ENCODE results near the gene GET3.

Gene GET3

DNA sequence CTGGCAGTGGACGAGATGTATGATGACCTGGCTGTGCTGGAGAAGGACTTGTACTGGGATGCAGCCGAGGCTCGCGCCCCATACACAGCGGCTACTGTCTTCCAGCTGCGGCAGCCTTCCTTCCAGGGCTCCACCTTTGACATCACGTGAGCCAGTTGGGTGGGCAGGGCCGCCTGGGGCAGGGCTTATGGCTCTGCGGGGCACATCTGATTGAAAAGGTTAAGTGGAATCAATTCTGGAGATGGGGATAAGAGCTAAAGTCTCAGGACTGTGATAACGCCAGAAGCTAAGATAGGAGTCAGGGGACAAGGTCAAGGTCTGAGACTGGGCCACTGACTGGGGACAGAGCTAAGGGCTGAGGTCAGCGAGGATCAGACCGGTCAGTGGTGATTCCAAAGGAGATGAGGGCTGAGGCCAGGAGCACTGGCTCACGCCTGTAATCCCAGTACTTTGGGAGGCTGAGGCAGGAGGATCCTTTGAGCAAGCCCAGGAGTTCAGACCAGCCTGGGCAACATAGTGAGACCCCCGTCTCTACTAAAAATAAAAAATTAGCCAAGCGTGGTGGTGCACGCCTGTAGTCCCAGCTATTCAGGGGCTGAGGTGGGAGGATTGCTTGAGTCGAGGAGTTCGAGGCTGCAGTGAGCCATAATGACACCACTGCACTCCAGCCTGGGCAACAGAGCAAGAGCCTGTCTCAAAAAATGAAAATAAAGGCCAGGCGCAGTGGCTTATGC is 19.0 kb downstream of the GET3 start:
- H3K36me3 ChIP-seq (replicated peaks; ENCODE audit: insufficient read depth, low read length) = no peaks in the 10 kb centered on the region
- H3K9me2 ChIP-seq (replicated peaks; ENCODE audit: insufficient read depth, low read length) = no peaks in the 10 kb centered on the region
- no peak for DNase-seq
- no peak overlapping the region for H3K4me2 ChIP-seq (ENCODE audit: low read depth, low read length)
- no peaks in the 10 kb centered on the region for H3K79me2 ChIP-seq (ENCODE audit: low read length)
- no peak for TF ChIP-seq EZH2phosphoT487 (IDR thresholded peaks at IDR 0.05; ENCODE audit: low read length)
- no peak overlapping the region for H3K9ac ChIP-seq (ENCODE audit: low read length)
- peaks cover 45% of the 10 kb centered on the region for H3K27me3 ChIP-seq (replicated peaks; ENCODE audit: insufficient read depth, low read length)
- H3K4me1 ChIP-seq (ENCODE audit: low read length) = no peaks in the 10 kb centered on the region
- H3K4me3 ChIP-seq (ENCODE audit: low read length) = no peak overlapping the region
- no peaks in the 10 kb centered on the region for H3K9me3 ChIP-seq (replicated peaks; ENCODE audit: insufficient read depth, low read length)
- no peaks in the 10 kb centered on the region for H4K20me1 ChIP-seq (ENCODE audit: insufficient read depth, low read length)
- no peak overlapping the region for H2AFZ ChIP-seq (ENCODE audit: low read length)
- no peaks in the 10 kb centered on the region for H3F3A ChIP-seq (ENCODE audit: insufficient read depth, low read length)
- H3K27ac ChIP-seq (ENCODE audit: low read length) = no peak overlapping the region

DNA sequence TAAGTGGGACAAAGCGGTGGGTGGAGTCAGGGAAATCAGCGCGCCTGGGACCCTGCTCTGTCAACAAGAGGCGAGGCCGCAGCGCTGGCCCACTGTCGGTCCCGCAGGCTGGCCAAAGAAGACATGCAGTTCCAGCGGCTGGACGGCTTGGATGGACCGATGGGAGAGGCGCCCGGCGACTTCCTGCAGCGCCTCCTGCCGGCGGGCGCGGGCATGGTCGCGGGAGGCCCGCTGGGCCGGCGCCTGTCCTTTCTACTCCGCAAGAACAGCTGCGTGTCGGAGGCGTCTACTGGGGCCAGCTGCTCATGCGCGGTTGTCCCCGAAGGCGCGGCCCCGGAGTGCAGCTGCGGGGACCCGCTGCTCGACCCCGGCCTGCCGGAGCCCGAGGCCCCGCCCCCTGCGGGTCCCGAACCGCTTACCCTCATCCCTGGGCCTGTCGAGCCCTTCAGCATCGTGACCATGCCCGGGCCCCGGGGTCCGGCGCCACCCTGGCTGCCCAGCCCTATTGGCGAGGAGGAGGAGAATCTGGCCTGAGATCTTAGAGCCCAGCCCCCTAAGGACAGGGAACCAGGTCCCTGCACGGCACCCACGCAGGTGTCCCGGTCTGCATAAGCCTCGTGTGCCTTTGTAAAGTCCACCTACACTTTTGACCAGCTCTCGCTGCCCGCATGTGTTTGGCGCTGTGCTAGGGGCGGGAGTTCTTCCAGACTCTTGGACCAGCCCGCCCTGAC is 20.4 kb downstream of the GET3 start:
- Histone ChIP-seq H3K27me3 (replicated peaks; ENCODE audit: insufficient read depth, low read length) (peaks cover 33% of the 10 kb centered on the region), H2AFZ (ENCODE audit: low read length) (peak overlapping the region; percentile 71), H3F3A (ENCODE audit: insufficient read depth, low read length) (no peaks in the 10 kb centered on the region), H3K9ac (ENCODE audit: low read length) (no peak overlapping the region; the same call in 1 of the 2 replicates), H3K79me2 (ENCODE audit: low read length) (no peaks in the 10 kb centered on the region), H3K27ac (ENCODE audit: low read length) (no peak overlapping the region), H3K9me3 (replicated peaks; ENCODE audit: insufficient read depth, low read length) (no peaks in the 10 kb centered on the region), H3K36me3 (replicated peaks; ENCODE audit: insufficient read depth, low read length) (no peaks in the 10 kb centered on the region), H3K4me1 (ENCODE audit: low read length) (no peaks in the 10 kb centered on the region), H3K9me2 (replicated peaks; ENCODE audit: insufficient read depth, low read length) (no peaks in the 10 kb centered on the region), H4K20me1 (ENCODE audit: insufficient read depth, low read length) (no peaks in the 10 kb centered on the region), H3K4me2 (ENCODE audit: low read depth, low read length) (peak overlapping the region; percentile 95), H3K4me3 (ENCODE audit: low read length) (peak overlapping the region; percentile 58)
- TF ChIP-seq CTCF (IDR thresholded peaks at IDR 0.05; ENCODE audit: low read length) (peak; percentile 71), EZH2 (optimal IDR thresholded peaks at IDR 0.05; ENCODE audit: low read depth, low read length) (no peak), EZH2phosphoT487 (IDR thresholded peaks at IDR 0.05; ENCODE audit: low read length) (no peak)
- DNase-seq = peak; percentile 40

DNA sequence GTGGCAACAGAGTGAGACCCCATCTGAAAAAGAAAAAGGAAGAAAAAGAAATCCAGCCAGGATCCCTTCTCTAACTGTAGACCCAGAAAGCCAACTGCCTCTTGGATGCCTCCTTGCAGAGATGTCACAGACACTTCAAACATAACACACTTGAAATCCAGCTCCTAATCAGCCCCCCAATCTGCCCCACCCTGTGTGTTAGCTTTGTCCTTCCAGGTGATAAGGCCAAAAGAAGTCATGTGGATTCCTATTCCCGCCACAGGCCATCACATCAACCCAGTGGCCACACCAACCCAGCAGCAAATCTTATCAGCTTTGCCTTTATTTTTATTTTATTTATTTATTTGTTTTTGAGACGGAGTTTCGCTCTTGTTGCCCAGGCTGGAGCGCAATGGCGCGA is 22.4 kb downstream of the GET3 start:
- H2AFZ ChIP-seq (ENCODE audit: low read length) = no peak overlapping the region
- no peaks in the 10 kb centered on the region for H3K9me2 ChIP-seq (replicated peaks; ENCODE audit: insufficient read depth, low read length)
- no peak overlapping the region for H3K27ac ChIP-seq (ENCODE audit: low read length)
- no peak overlapping the region for H3K4me2 ChIP-seq (ENCODE audit: low read depth, low read length)
- peaks cover 16% of the 10 kb centered on the region for H3K27me3 ChIP-seq (replicated peaks; ENCODE audit: insufficient read depth, low read length)
- H3K4me1 ChIP-seq (ENCODE audit: low read length) = no peaks in the 10 kb centered on the region
- H3K9me3 ChIP-seq (replicated peaks; ENCODE audit: insufficient read depth, low read length) = no peaks in the 10 kb centered on the region
- H3K79me2 ChIP-seq (ENCODE audit: low read length) = no peaks in the 10 kb centered on the region
- no peak for DNase-seq
- H3F3A ChIP-seq (ENCODE audit: insufficient read depth, low read length) = no peaks in the 10 kb centered on the region
- H3K9ac ChIP-seq (ENCODE audit: low read length) = no peak overlapping the region
- no peak overlapping the region for H3K4me3 ChIP-seq (ENCODE audit: low read length)
- no peaks in the 10 kb centered on the region for H4K20me1 ChIP-seq (ENCODE audit: insufficient read depth, low read length)
- no peak for TF ChIP-seq CTCF (IDR thresholded peaks at IDR 0.05; ENCODE audit: low read length)
- TF ChIP-seq EZH2 (optimal IDR thresholded peaks at IDR 0.05; ENCODE audit: low read depth, low read length) = no peak
- no peak for TF ChIP-seq EZH2phosphoT487 (IDR thresholded peaks at IDR 0.05; ENCODE audit: low read length)
- no peaks in the 10 kb centered on the region for H3K36me3 ChIP-seq (replicated peaks; ENCODE audit: insufficient read depth, low read length)

Measured in MM.1S (cell line).